Brain microvascular endothelial cell (primary cell): ENCODE results near the gene TAF1B.
A peak's percentile ranks its signal among the peaks of the same experiment; 100 is the strongest.
"Not testable (repeated sequence)": the region's sequence is repeated elsewhere in the genome, so short reads cannot be mapped to it uniquely, and the experiment has no call there.

ENCODE experiments used
- DNase-seq: peaks from one replicate; pipeline ENCODE4 v3.0.0-alpha.2; 2020
- H3K27ac ChIP-seq: fragments of 250-450 bp; sonication (Bioruptor Pico); 2 replicates; pipeline ENCODE4 v1.5.1; 2020; ENCODE audit warnings: mild to moderate bottlenecking, moderate library complexity
- H3K27me3 ChIP-seq: fragments of 250-450 bp; sonication (Bioruptor Pico); replicated peaks from 2 replicates; pipeline ENCODE4 v1.5.1; 2020; ENCODE audit warnings: mild to moderate bottlenecking
- H3K36me3 ChIP-seq: fragments of 250-450 bp; sonication (Bioruptor Pico); replicated peaks from 2 replicates; pipeline ENCODE4 v1.5.1; 2020; ENCODE audit warnings: mild to moderate bottlenecking
- H3K4me3 ChIP-seq: 2 replicates; pipeline ENCODE4 v1.5.1; 2011; ENCODE audit warnings: low read depth, mild to moderate bottlenecking, control low read depth, low read length, moderate library complexity
- CTCF ChIP-seq: IDR thresholded peaks from 2 replicates; pipeline ENCODE4 v1.5.1; 2011; ENCODE audit warnings: low read depth, mild to moderate bottlenecking, moderate library complexity, low read length, control low read depth, inconsistent platforms; ENCODE audit errors: missing control alignments
- in situ Hi-C: cut with HindIII; loops from 2 replicates; pipeline ENCODE4 v1.10.0; 2017; ENCODE audit warnings: low sequenced_read_pairs, low pct_ligation_motif_present

TAF1B gene

GRCh38 chr2:9912468-9912867 lies 69.2 kb downstream of the TAF1B start:
- in situ Hi-C loops, result no loop called here
- Histone ChIP-seq H3K27me3 (no peaks in the 10 kb centered on the region), H3K27ac (no peak overlapping the region), H3K4me3 (no peak overlapping the region), H3K36me3 (no peaks in the 10 kb centered on the region)
- no peak for TF ChIP-seq CTCF
- DNase-seq, result no peak

GRCh38 chr2:9914384-9915065 lies 71.3 kb downstream of the TAF1B start:
- H3K27me3 ChIP-seq, result no peaks in the 10 kb centered on the region
- in situ Hi-C loops, result no loop called here
- no peak overlapping the region for H3K27ac ChIP-seq
- TF ChIP-seq CTCF, result peak; percentile 66
- peak; percentile 74 for DNase-seq
- H3K36me3 ChIP-seq, result no peaks in the 10 kb centered on the region
- no peak overlapping the region for H3K4me3 ChIP-seq

- no peak for TF ChIP-seq CTCF
- in situ Hi-C loops, result no loop called here
Observed at GRCh38 chr2:9918275-9918674, 75.0 kb downstream of the TAF1B start.

GRCh38 chr2:9919512-9919911 lies 76.2 kb downstream of the TAF1B start:
- in situ Hi-C loops, result no loop called here
- DNase-seq, result no peak
- no peaks in the 10 kb centered on the region for H3K27me3 ChIP-seq
- TF ChIP-seq CTCF, result no peak
- H3K4me3 ChIP-seq, result no peak overlapping the region
- no peak overlapping the region for H3K27ac ChIP-seq
- H3K36me3 ChIP-seq, result no peaks in the 10 kb centered on the region

More at GRCh38 chr2:9918275-9918674, 75.0 kb downstream of the TAF1B start:
- H3K27me3 ChIP-seq, result no peaks in the 10 kb centered on the region
- no peaks in the 10 kb centered on the region for H3K36me3 ChIP-seq
- DNase-seq, result no peak
- H3K4me3 ChIP-seq, result no peak overlapping the region
- no peak overlapping the region for H3K27ac ChIP-seq

- H3K4me3 ChIP-seq, H3K27ac ChIP-seq, DNase-seq, H3K27me3 ChIP-seq, in situ Hi-C loops, H3K36me3 ChIP-seq: not testable (repeated sequence)
Observed at GRCh38 chr2:9927020-9927419, 83.7 kb downstream of the TAF1B start.

- Histone ChIP-seq H3K27ac (no peak overlapping the region), H3K4me3 (no peak overlapping the region), H3K27me3 (no peaks in the 10 kb centered on the region), H3K36me3 (peaks cover 4% of the 10 kb centered on the region)
- DNase-seq, result no peak
- in situ Hi-C loops, result no loop called here
- no peak for TF ChIP-seq CTCF
Observed at GRCh38 chr2:9937258-9937657, 94.0 kb downstream of the TAF1B start.
